Right lobe of liver (tissue), 4 donors: Measurements from ENCODE around the gene LMTK3.

ENCODE experiments used
- CTCF ChIP-seq, 4 donors: fragments of 200-600 bp in 3 of 4; fragments of 450-650 bp in 1 of 4; IDR thresholded peaks; one replicate each; pipeline versions ENCODE4 v1.5.1 to v1.8.0; 2016 to 2022; ENCODE audit warnings: antibody characterized with exemption in 4 of 4, mild to moderate bottlenecking in 2 of 4
- POLR2A ChIP-seq: fragments of 450-650 bp; IDR thresholded peaks from one replicate; pipeline ENCODE4 v1.6.1; 2017; ENCODE audit warnings: antibody characterized with exemption, mild to moderate bottlenecking
- donor health status: DM: no; HTN: no; CAD: no.
- donor health status: DM: no; HTN: no; CAD: no.
- donor health status: DM: no; HTN: yes; CAD: no.

GRCh38 chr19:48558018-48558684 is 46.5 kb upstream of the LMTK3 start:
- TF ChIP-seq CTCF (IDR thresholded peaks at IDR 0.05) (no peak), POLR2A (no peak)
